GM21786 (cell line): Measurements from ENCODE around the gene FTHL17.
A peak's percentile ranks its signal among the peaks of the same experiment; 100 is the strongest.

ENCODE experiments used
- ATAC-seq: cut with Tn5 transposase; IDR thresholded peaks from one replicate; pipeline ENCODE4 v1.9.1; 2021; ENCODE audit not compliant: unreplicated experiment

The FTHL17 gene

DNA sequence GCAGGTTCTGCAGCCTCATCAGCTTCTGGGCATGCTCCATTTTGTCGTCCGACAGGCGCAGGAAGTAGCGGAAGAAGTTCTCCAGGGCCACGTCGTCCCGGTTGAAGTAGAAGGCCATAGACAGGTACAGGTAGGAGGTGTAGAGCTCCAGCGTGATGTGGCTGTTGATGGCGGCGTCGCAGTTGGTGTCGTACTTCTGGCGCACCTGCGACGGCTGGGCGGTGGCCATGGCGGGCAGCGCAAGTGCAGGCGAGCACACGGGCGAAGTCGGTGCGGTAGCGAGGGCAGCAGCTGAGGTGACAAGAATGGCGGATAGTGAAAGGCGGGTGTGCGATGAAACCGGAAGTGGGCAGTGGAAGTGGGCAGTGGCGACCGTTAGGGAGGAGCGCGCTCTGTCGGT lies at the start of gene FTHL17:
Gene FTHL17 (minus strand): TSS at position 317 of the 400 bp plus-strand sequence. CDS start 88 bp downstream, at position 229.
- ATAC-seq = no peak

- ATAC-seq = no peak
Observed at GRCh38 chrX:31117266-31117665, 45.4 kb upstream of the FTHL17 start.

DNA sequence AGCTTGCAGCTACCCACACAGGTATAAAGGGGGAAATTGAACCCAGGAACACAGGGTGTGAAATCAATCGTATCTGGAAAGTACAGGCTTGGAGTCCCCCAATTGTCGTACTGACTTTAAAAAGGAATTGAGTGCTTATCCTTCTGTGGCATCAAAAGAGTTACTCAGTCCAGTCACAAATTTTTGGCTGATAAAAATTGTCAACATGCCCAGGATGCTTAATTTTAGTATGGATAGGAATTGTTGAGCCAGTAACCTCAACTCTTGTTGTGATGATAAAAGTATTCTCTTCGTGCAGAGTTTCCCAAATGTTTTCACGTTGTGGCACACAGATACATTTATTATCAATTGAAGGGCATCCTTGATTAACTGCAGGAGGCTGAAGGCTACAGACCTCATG lies 43.6 kb upstream of the FTHL17 start:
- ATAC-seq = no peak

- ATAC-seq = no peak
Observed at GRCh38 chrX:31114858-31115257, 43.0 kb upstream of the FTHL17 start.

GRCh38 chrX:31112226-31112999 lies 40.6 kb upstream of the FTHL17 start:
- ATAC-seq = no peak

GRCh38 chrX:31110657-31111056 lies 38.8 kb upstream of the FTHL17 start:
- ATAC-seq = no peak

GRCh38 chrX:31099536-31100090 lies 27.8 kb upstream of the FTHL17 start:
- ATAC-seq = peak; percentile 85

GRCh38 chrX:31098079-31098478 lies 26.2 kb upstream of the FTHL17 start:
- ATAC-seq = no peak

- ATAC-seq = peak; percentile 23
Observed at GRCh38 chrX:31093639-31093975, 21.8 kb upstream of the FTHL17 start.

- peak; percentile 54 for ATAC-seq
Observed at GRCh38 chrX:31092970-31093638, 21.3 kb upstream of the FTHL17 start.

- no peak for ATAC-seq
Observed at GRCh38 chrX:31092476-31092875, 20.6 kb upstream of the FTHL17 start.

- no peak for ATAC-seq
Observed at GRCh38 chrX:31091819-31092218, 20.0 kb upstream of the FTHL17 start.

DNA sequence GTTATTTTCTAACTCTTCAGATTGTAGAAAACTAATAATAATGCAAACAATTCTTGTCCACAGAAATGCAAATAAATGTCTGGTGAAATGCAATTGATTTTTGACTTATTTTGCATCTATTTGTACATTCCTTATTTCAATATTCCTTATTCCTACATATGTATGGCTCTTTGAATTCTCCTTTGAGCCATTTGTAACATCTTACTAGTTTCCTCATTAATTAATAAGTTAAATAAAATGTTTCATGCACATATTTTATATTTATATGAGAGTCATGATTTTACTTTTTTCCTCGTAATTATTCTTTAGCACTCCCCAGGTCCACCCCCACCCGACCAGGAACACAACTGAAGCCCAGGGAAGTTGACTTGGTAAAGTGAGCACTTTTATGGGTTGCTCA lies 2.7 kb upstream of the FTHL17 start:
- no peak for ATAC-seq

DNA sequence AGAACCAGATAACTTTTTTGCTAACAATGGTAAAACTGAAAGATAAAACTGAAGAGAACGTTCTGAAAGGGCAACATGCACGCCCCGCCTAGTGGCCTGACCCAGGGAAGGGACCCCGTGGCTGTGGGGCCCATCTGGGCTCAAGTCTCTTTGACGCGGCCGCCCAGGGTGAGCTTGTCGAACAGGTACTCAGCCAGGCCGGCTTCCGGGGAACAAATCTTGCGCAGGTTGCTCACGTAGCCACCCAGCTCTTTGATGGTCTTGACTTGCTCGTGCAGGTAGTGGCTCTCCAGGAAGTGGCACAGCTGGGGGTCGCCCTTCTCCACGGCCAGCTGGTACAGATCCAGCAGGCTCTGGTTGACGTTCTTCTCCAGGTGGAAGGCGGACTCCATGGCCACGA lies 579 bp downstream of the FTHL17 start:
- no peak for ATAC-seq

- ATAC-seq = peak; percentile 81
Observed at GRCh38 chrX:31070057-31070468, 1.8 kb downstream of the FTHL17 start.

GRCh38 chrX:31063114-31063513 lies 8.7 kb downstream of the FTHL17 start:
- ATAC-seq = no peak

GRCh38 chrX:31061091-31061490 lies 10.8 kb downstream of the FTHL17 start:
- ATAC-seq = peak; percentile 79

GRCh38 chrX:31060016-31060415 lies 11.8 kb downstream of the FTHL17 start:
- no peak for ATAC-seq

DNA sequence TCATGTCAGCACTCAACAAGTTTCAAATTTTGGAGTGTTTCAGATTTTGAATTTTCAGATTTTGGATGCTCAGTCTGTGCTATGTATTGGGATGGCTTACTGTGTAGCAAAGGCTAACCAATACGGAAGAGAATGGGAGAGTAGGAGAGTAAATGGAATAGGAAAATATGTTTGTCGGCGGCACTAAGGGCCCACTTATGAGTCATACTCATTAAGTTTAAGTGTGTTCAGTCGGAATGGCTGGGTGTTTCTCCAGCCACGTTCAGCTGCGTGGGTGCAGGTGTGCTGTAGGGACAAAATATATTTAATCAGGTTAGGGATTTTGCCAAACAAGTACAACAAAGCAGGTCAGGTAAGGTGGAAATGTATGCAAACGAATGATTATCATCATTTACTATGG lies 13.6 kb downstream of the FTHL17 start:
- no peak for ATAC-seq

GRCh38 chrX:31057691-31058090 lies 14.2 kb downstream of the FTHL17 start:
- ATAC-seq = no peak

DNA sequence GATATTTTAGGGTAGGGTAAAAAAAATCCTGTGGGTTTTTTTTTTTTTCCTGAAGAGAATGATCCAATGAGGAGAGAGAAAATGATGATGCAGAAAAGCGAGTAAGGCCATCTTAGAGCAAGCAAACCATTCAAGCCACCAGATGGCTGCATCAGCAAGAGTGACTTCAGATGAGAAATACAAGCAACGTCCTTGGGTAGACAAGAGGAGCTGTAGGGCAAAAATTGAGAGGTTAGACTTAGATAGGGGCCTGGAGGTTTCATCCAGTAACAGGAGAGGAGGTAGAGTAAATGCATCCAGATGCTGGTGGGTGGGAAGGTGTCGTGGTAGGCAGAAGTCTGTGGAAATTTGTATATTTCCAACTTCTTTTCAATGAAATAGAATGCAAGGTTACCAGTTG lies 14.6 kb downstream of the FTHL17 start:
- ATAC-seq = no peak

- no peak for ATAC-seq
Observed at GRCh38 chrX:31053621-31054020, 18.2 kb downstream of the FTHL17 start.
